Measurements from ENCODE around the gene SNX30. TPM values are rescaled to one million over a fixed set of nuclear protein-coding genes. Genes with fewer than 3 reads are reported as not detected.

SNX30 gene
- total RNA-seq, 1 donor from 2014 or later: 12.8 TPM

- Mint-ChIP-seq H3K36me3 (ENCODE audit: low read depth, unreplicated experiment) (peaks cover 9% of the 10 kb centered on the region), H3K27me3 (ENCODE audit: unreplicated experiment) (peaks cover 3% of the 10 kb centered on the region), H3K4me3 (ENCODE audit: unreplicated experiment) (no peak overlapping the region), H3K4me1 (ENCODE audit: unreplicated experiment) (peaks cover 4% of the 10 kb centered on the region), H3K9me3 (ENCODE audit: unreplicated experiment) (no peaks in the 10 kb centered on the region), H3K27ac (ENCODE audit: unreplicated experiment) (no peak overlapping the region)
- TF ChIP-seq CTCF (IDR thresholded peaks at IDR 0.05; ENCODE audit: unreplicated experiment): no peak
- no peak for DNase-seq (ENCODE audit: low spot score)
Measured at GRCh38 chr9:112846528-112847488, 96.2 kb downstream of the SNX30 start.

- no peak overlapping the region for H3K27ac Mint-ChIP-seq (ENCODE audit: unreplicated experiment)
- peaks cover 5% of the 10 kb centered on the region for H3K27me3 Mint-ChIP-seq (ENCODE audit: unreplicated experiment)
- H3K4me3 Mint-ChIP-seq (ENCODE audit: unreplicated experiment): no peak overlapping the region
- no peak for TF ChIP-seq CTCF (IDR thresholded peaks at IDR 0.05; ENCODE audit: unreplicated experiment)
- H3K4me1 Mint-ChIP-seq (ENCODE audit: unreplicated experiment): peaks cover 12% of the 10 kb centered on the region
- H3K9me3 Mint-ChIP-seq (ENCODE audit: unreplicated experiment): no peaks in the 10 kb centered on the region
- no peak for DNase-seq (ENCODE audit: low spot score)
- H3K36me3 Mint-ChIP-seq (ENCODE audit: low read depth, unreplicated experiment): peaks cover 9% of the 10 kb centered on the region
Measured at GRCh38 chr9:112848316-112849151, 98.0 kb downstream of the SNX30 start.

- peaks cover 5% of the 10 kb centered on the region for H3K27me3 Mint-ChIP-seq (ENCODE audit: unreplicated experiment)
- H3K4me3 Mint-ChIP-seq (ENCODE audit: unreplicated experiment): no peak overlapping the region
- H3K9me3 Mint-ChIP-seq (ENCODE audit: unreplicated experiment): no peaks in the 10 kb centered on the region
- TF ChIP-seq CTCF (IDR thresholded peaks at IDR 0.05; ENCODE audit: unreplicated experiment): no peak
- H3K27ac Mint-ChIP-seq (ENCODE audit: unreplicated experiment): no peak overlapping the region
- DNase-seq (ENCODE audit: low spot score): no peak
- peaks cover 9% of the 10 kb centered on the region for H3K36me3 Mint-ChIP-seq (ENCODE audit: low read depth, unreplicated experiment)
- peaks cover 12% of the 10 kb centered on the region for H3K4me1 Mint-ChIP-seq (ENCODE audit: unreplicated experiment)
Measured at GRCh38 chr9:112849363-112849922, 98.9 kb downstream of the SNX30 start.

GRCh38 chr9:112850840-112851239, 100.3 kb downstream of the SNX30 start:
- Mint-ChIP-seq H3K4me3 (ENCODE audit: unreplicated experiment) (no peak overlapping the region), H3K27me3 (ENCODE audit: unreplicated experiment) (peaks cover 9% of the 10 kb centered on the region), H3K27ac (ENCODE audit: unreplicated experiment) (no peak overlapping the region), H3K9me3 (ENCODE audit: unreplicated experiment) (no peaks in the 10 kb centered on the region), H3K36me3 (ENCODE audit: low read depth, unreplicated experiment) (peaks cover 9% of the 10 kb centered on the region), H3K4me1 (ENCODE audit: unreplicated experiment) (peaks cover 9% of the 10 kb centered on the region)
- DNase-seq (ENCODE audit: low spot score): no peak
- no peak for TF ChIP-seq CTCF (IDR thresholded peaks at IDR 0.05; ENCODE audit: unreplicated experiment)
